Measurements from ENCODE around the gene KRT26. TPM values are rescaled to one million over a fixed set of nuclear protein-coding genes. Genes with fewer than 3 reads are reported as not detected.
"Not testable (repeated sequence)": the region's sequence is repeated elsewhere in the genome, so short reads cannot be mapped to it uniquely, and the experiment has no call there.

KRT26 gene
- total RNA-seq, 1 experiment from 2014 or later, result not detected

DNA sequence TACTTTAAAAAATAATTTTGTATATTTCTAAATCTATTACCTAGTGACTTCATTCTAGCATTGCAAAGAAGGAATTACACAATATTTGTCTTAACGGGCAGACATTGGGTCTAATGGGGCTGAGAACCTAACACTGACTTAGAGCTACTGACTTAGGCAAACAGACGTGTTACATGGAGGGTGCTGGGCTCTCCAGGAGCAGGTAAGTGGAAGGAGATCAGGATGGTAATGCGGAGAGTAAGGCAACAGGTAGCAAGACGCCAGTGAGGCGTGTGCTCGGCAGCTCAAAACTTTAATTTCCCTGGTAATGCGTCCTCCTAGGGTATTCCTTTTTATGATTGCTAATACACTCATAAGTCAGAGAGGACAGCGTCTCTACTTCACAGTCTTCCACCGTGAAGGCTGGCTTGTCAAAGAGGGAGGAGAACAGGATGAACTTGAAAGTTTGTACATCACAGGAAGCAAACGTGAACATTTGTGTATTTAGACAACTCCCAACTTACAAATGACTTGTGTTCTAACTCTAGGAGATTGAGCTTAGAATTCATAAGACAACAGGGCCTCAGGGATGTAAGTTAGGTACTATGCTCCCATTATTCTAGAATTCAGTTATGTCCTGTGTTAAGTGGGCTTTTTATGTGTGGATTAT is 23.1 kb upstream of the KRT26 start:
- no peak for DNase-seq (ENCODE audit: low read depth)

GRCh38 chr17:40794466-40794865 is 22.5 kb upstream of the KRT26 start:
- no peak for DNase-seq (ENCODE audit: low read depth)

DNA sequence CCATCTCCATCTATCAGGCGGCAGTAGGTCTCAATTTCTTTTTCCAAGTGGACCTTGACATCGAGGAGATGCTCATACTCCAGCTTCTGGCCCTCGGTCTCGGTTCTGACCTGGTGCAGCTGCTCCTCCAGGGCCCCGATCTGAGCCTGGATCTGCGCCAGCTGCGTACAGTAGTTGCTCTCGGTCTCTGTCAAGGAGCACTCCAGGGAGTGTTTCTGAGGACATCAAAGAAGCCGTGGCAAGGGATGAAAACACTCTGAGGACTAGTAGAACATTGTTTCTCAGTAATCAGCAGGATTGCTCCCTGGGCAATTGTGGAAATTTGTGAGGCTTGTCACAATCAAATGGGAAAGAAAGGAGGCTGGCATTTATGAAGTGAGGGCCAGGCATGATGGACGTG is 21.8 kb upstream of the KRT26 start:
- no peak for DNase-seq (ENCODE audit: low read depth)

GRCh38 chr17:40791787-40792436 is 19.9 kb upstream of the KRT26 start:
- peak; percentile 17 for DNase-seq (ENCODE audit: low read depth)

GRCh38 chr17:40791111-40791510 is 19.1 kb upstream of the KRT26 start:
- no peak for DNase-seq (ENCODE audit: low read depth)

DNA sequence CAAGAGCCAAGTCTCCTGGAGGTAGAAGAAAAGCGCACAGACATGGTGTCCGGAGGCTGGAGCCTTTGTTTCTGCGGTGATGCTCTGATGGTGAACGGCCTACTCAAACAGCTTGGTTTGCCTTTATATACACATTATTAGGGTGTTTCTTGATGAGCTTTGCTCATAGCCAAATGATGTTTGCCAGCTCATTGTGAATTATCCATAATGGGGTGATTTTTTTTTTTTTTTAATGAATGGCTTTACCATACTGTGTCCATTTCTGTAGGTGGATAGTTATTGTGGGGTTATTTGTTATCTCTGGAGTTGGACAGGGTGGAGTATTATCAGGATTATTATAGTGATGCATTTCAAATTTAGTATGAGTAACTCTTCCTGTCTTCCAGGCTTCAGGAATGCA is 10.4 kb upstream of the KRT26 start, which contains the start of gene KRT27:
KRT27 (minus strand) TSS at position 101 of the 400 bp plus-strand sequence; CDS start at position 44, 57 bp downstream.
- DNase-seq (ENCODE audit: low read depth), result no peak

GRCh38 chr17:40779181-40779909 is 7.3 kb upstream of the KRT26 start:
- no peak for DNase-seq (ENCODE audit: low read depth)

- no peak for DNase-seq (ENCODE audit: low read depth)
Measured at GRCh38 chr17:40778461-40778860, 6.5 kb upstream of the KRT26 start.

- DNase-seq (ENCODE audit: low read depth), result no peak
Measured at GRCh38 chr17:40777971-40778370, 6.0 kb upstream of the KRT26 start.

GRCh38 chr17:40777459-40777858 is 5.5 kb upstream of the KRT26 start:
- no peak for DNase-seq (ENCODE audit: low read depth)

GRCh38 chr17:40775945-40776344 is 3.9 kb upstream of the KRT26 start:
- no peak for DNase-seq (ENCODE audit: low read depth)

- DNase-seq (ENCODE audit: low read depth), result no peak
Measured at GRCh38 chr17:40765657-40766056, 6.3 kb downstream of the KRT26 start.

DNA sequence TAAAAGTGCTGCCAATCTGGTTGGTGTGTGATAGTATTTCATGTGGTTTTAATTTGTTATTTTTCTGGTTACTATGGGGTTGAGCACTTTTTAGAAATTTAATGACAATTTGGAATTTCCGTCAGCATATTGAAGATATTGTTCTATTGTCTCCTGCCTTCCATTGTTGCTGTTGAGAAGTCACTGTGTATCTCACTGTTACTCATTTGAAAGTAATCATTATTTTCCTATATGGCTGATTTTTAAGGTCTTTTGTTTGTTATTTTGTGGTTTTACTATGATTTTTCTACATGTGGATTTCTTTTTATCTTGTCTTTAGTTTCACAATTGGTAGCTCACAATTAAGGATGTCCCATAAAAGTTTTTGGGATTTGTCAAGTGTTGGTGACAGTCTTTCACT is 8.2 kb downstream of the KRT26 start:
- DNase-seq (ENCODE audit: low read depth), result no peak

- DNase-seq (ENCODE audit: low read depth), result no peak
Measured at GRCh38 chr17:40760105-40761016, 11.6 kb downstream of the KRT26 start.

- no peak for DNase-seq (ENCODE audit: low read depth)
Measured at GRCh38 chr17:40755231-40755630, 16.8 kb downstream of the KRT26 start, which contains the start of gene KRT25. Gene KRT25, minus strand, starts transcription at chr17:40755331. Its CDS starts 60 bp downstream, at chr17:40755271.

DNA sequence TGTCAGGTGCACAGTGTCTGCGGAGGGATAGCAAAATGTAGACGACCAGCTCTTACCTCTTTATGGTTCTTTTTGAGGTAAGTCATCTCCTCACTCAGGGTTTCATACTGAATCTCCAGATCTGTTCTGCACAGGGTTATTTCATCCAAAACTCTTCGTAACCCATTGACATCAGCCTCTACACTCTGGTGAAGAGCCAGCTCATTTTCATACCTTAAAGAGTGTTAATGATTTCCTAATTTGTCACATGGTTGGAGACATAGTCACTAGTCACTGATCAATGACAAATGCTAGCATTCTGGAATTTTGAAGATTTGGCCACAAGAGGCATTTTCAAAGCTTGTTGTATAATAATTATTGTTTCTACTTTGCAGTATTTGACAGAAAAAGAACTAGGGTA is 18.2 kb downstream of the KRT26 start:
- DNase-seq (ENCODE audit: low read depth), result no peak

GRCh38 chr17:40751065-40751464 is 20.9 kb downstream of the KRT26 start:
- DNase-seq (ENCODE audit: low read depth), result no peak

DNA sequence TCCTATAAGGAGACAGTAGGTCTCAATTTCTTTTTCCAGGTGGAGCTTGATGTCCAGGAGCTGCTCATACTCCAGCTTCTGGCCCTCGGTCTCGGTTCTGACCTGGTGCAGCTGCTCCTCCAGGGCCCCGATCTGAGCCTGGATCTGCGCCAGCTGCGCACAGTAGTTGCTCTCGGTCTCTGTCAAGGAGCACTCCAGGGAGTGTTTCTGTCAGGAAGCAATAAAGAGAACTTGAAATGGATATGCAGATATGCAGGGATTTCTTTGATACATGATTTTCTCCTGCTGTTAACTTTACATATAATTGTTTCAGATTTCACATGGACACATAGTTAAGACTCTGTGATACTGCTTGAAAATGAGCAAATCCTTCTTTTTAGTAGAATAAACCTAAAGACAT is 21.6 kb downstream of the KRT26 start:
- DNase-seq (ENCODE audit: low read depth), result no peak

DNA sequence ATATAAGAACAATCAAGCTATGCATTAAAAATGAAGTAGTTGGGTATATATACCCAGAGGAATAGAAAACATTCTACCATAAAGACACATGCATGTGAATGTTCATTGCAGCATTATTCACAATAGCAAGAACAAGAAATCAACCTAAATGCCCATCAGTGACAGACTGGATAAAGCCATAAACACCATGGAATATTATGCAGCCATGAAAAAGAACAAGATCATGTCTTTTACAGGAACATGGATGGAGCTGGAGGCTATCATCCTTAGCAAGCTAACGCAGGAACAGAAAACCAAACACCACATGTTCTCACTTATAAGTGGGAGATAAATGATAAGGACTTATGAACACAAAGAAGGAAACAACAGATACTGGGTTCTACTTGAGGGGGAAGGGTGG is 23.3 kb downstream of the KRT26 start:
- DNase-seq (ENCODE audit: low read depth), result not testable (repeated sequence)

DNA sequence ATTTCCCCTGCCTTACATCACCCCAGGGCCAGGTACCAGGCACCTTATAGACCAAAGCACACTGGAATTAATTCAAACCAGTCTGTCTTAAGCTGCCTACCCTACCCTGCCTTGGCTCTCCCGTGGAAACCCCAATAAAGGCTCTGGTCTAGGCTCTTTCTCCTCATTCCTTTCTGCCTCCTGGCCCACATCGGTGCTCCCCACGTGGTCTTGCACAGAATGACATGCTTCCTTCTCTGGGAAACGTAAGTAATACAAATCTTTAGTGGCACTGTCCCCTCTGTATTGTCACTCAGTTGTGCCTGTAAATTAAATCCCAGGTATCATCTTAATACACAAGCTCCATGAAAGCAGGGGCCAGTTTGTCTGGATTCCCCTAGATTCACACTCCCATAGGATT is 33.4 kb downstream of the KRT26 start:
- no peak for DNase-seq (ENCODE audit: low read depth)

DNA sequence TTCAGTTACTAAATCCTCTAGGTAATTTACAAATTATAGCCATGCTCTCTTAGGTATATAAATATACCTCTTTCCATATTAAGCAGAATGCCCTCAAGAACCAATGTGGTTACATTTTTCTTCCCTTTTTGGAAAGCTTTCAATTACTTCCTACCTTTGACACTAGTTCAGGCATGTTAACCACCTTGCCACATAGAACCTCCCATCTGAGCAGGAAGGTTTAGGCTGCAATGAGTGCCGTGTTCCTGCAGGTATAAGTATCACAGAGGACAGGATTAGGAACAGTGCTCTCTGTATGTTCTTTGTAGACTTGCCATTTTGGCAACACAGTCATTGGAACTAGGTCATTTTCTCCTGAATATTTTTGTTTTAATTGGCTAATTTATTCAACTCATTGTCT is 37.0 kb downstream of the KRT26 start:
- no peak for DNase-seq (ENCODE audit: low read depth)

DNA sequence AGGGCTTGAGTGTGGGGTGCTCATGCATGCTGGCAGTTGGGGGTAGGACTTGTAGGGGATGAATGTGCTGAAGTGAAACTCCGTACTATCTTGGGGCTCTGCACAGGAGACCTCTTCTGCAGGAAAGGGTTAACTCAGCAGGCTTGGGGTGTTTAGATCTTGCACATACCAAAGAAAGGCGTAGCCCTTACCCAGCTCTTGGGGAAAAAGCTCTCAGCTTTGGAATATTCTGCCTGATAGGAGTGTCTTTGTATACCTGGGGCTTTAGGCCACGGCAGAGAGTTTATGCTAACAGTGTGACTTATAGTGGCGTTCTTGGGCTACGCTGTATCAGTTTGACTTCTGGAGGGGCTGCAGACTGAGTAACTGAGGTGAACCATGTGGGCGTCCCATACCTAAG is 38.0 kb downstream of the KRT26 start:
- no peak for DNase-seq (ENCODE audit: low read depth)
